Mucosa of stomach (tissue), 1 donor: ENCODE measurements around the gene PIGU.

Source experiments
- H3K27me3 ChIP-seq: one replicate; pipeline ENCODE4 v1.7.0; 2013; ENCODE audit warnings: mild to moderate bottlenecking, low read length; ENCODE audit not compliant: control insufficient read depth, insufficient read depth
- H3K36me3 ChIP-seq: one replicate; pipeline ENCODE4 v1.7.0; 2013; ENCODE audit warnings: low read length; ENCODE audit not compliant: control insufficient read depth, insufficient read depth
- H3K4me1 ChIP-seq: one replicate; pipeline ENCODE4 v1.7.0; 2013; ENCODE audit warnings: mild to moderate bottlenecking, low read length; ENCODE audit not compliant: control insufficient read depth, insufficient read depth
- H3K4me3 ChIP-seq: one replicate; pipeline ENCODE4 v1.7.0; 2013; ENCODE audit warnings: low read length
- H3K9ac ChIP-seq: one replicate; pipeline ENCODE4 v1.7.0; 2013; ENCODE audit warnings: mild to moderate bottlenecking, low read length, moderate library complexity
- H3K9me3 ChIP-seq: one replicate; pipeline ENCODE4 v1.7.0; 2013; ENCODE audit warnings: mild to moderate bottlenecking, low read length, moderate library complexity; ENCODE audit not compliant: control insufficient read depth
- donor health status: Pancreatic carcinoma.

PIGU gene

GRCh38 chr20:34642009-34642408 is 34.9 kb downstream of the PIGU start:
- Histone ChIP-seq H3K9ac (no peak overlapping the region), H3K27me3 (no peaks in the 10 kb centered on the region), H3K36me3 (no peaks in the 10 kb centered on the region), H3K4me3 (no peak overlapping the region), H3K4me1 (peaks cover 8% of the 10 kb centered on the region), H3K9me3 (no peaks in the 10 kb centered on the region)

DNA sequence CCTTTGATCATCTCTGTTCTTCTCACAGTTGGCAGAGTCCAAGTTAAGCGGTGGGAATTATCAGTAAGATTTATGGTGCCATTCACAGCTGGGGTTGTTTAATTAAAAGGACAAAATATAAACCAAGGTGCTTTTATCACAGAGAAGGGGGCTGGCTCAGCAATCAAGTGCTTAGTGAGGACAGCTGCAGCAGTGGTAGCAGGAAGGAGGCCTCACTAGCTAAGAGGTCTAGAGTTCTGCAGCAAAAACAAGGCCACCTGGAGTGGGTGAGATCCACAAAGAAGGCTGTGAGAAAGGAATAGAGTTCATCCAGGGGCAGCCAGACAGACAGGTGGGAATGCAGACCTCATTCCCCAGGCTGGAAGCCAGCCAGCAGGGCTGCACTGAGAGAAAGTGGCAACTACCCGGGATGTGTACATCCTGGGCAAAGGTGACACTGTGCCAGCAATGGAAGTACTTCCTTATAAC is 37.1 kb downstream of the PIGU start:
- Histone ChIP-seq H3K4me1 (peaks cover 13% of the 10 kb centered on the region), H3K27me3 (no peaks in the 10 kb centered on the region), H3K9me3 (no peaks in the 10 kb centered on the region), H3K36me3 (no peaks in the 10 kb centered on the region), H3K9ac (no peak overlapping the region), H3K4me3 (no peak overlapping the region)

DNA sequence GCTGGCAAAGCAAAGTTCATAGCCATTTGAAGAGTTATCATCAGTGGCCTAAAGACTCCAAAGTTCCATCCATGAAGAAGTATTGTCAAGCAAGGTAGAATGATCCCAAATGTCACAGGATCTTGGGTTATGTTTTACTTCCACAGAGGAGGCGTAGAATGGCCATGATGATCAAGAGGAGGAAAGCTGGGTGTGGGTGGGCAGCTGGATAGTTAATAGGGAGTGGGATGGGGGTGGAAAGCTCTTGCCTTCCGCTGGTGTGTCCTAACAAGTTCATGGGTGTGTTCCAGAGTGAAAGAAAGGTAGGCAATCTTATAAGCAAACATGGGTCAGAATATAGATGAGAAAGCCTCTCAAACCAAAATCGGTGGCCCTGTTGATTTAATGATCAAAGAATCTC is 38.4 kb downstream of the PIGU start:
- Histone ChIP-seq H3K4me3 (no peak overlapping the region), H3K9ac (no peak overlapping the region), H3K9me3 (no peaks in the 10 kb centered on the region), H3K36me3 (no peaks in the 10 kb centered on the region), H3K27me3 (no peaks in the 10 kb centered on the region), H3K4me1 (peaks cover 20% of the 10 kb centered on the region)

DNA sequence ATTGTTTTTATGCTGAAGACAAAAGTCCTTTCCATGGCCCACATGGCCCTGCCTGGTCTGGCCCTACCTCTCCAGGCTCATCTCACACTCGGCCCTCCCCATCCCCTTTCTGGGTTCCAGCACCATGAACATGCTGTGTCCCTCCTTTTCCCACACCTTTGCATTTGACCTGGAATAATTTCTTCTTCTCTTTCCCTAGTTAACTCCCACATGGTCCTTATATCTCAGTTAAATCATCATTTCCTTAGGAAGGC is 38.9 kb downstream of the PIGU start:
- no peaks in the 10 kb centered on the region for H3K36me3 ChIP-seq
- H3K9ac ChIP-seq, result no peak overlapping the region
- H3K4me1 ChIP-seq, result peaks cover 20% of the 10 kb centered on the region
- no peaks in the 10 kb centered on the region for H3K27me3 ChIP-seq
- H3K9me3 ChIP-seq, result no peaks in the 10 kb centered on the region
- no peak overlapping the region for H3K4me3 ChIP-seq

DNA sequence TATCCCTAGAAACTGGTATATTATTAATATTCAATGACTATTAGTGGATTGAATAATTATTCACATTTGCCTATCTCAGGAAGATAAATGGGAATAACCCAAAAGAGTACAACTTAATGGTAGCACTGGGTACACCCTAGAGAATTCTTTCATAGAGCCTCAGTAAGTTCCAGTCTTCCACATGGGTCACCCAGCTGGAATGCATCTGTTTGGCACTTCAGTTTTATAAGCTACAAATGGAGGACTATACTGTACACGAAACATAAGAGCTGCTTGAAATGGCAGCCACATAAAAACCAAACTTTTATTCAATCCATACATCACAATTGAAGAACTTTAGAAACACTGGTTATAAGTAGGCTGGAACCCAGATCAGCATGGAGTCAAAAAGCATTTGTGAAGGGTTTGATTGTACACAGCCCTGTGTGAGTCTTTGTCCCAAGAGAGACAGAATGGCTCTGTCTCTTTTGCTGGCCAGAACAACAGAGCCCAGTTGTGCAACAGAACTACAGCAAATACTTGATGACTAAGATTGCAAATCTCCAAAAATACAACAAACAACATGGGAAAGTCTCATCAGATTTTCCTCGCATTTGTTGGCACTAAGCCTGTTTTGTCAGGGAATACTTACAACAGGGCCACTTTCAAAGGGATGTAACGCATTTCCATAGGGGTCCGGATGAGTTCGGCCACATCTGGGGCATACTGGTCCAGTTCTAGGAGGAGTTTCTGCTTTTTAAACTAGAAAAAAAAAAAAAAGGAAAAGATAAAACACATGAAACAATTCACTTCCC is 39.5 kb downstream of the PIGU start:
- Histone ChIP-seq H3K36me3 (no peaks in the 10 kb centered on the region), H3K4me1 (peaks cover 20% of the 10 kb centered on the region), H3K4me3 (no peak overlapping the region), H3K9me3 (no peaks in the 10 kb centered on the region), H3K9ac (no peak overlapping the region), H3K27me3 (no peaks in the 10 kb centered on the region)

GRCh38 chr20:34636648-34637047 is 40.2 kb downstream of the PIGU start:
- peaks cover 20% of the 10 kb centered on the region for H3K4me1 ChIP-seq
- no peak overlapping the region for H3K9ac ChIP-seq
- no peak overlapping the region for H3K4me3 ChIP-seq
- no peaks in the 10 kb centered on the region for H3K36me3 ChIP-seq
- H3K27me3 ChIP-seq, result no peaks in the 10 kb centered on the region
- no peaks in the 10 kb centered on the region for H3K9me3 ChIP-seq

DNA sequence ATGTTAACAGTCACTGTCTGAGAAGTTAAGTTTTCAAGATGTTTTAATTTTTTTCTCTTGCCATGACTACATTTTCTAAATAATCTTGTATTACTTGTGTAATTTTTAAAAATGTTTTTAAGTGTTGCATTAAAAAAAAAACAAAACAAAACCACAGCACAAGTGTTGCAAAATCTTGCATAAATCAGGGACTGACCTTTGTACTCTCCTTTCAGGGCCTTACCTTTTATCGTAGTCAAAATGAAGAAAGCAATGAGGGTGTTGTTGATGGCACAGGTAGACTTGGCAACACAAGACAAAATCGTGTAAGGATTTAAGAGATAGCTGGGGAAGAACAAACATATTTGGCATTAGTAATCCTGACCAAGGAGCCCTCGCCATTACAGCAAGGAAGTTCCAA is 42.5 kb downstream of the PIGU start:
- no peak overlapping the region for H3K9ac ChIP-seq

DNA sequence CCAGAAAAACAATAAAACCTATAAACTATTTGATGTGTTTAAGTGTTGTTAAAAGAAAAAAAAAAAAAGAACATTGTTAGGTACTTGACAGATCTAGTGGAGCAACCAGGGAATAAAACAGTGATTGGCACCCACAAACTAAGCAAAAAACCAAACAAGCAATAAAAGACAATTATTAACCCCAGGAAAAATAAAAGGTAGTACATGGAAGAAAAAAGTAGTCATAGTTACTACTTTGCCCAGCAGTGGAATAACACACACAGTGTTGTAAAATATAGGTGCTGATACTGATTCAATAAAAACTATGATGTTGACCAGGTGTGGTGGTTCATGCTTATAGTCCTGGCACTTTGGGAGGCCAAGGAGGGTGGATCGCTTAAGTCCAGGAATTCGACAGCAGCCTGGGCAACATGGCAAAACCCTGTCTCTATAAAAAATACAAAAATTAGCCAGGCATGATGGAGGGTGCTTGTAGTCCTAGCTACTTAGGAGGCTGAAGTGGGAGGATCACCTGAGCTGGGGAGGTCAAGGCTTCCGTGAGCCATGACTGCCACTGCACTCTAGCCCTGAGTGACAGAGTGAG is 43.9 kb downstream of the PIGU start:
- Histone ChIP-seq H3K27me3 (no peaks in the 10 kb centered on the region), H3K4me3 (no peak overlapping the region), H3K36me3 (no peaks in the 10 kb centered on the region), H3K9ac (no peak overlapping the region), H3K4me1 (peaks cover 12% of the 10 kb centered on the region), H3K9me3 (no peaks in the 10 kb centered on the region)

More for the DNA sequence above, 42.5 kb downstream of the PIGU start:
- Histone ChIP-seq H3K27me3 (no peaks in the 10 kb centered on the region), H3K4me1 (peaks cover 12% of the 10 kb centered on the region), H3K4me3 (no peak overlapping the region), H3K36me3 (no peaks in the 10 kb centered on the region), H3K9me3 (no peaks in the 10 kb centered on the region)

GRCh38 chr20:34629904-34630303 is 47.0 kb downstream of the PIGU start:
- no peak overlapping the region for H3K4me3 ChIP-seq
- H3K9ac ChIP-seq, result no peak overlapping the region
- H3K9me3 ChIP-seq, result no peaks in the 10 kb centered on the region
- H3K27me3 ChIP-seq, result no peaks in the 10 kb centered on the region
- H3K4me1 ChIP-seq, result peaks cover 10% of the 10 kb centered on the region
- no peaks in the 10 kb centered on the region for H3K36me3 ChIP-seq

GRCh38 chr20:34629342-34629741 is 47.5 kb downstream of the PIGU start:
- no peaks in the 10 kb centered on the region for H3K27me3 ChIP-seq
- H3K4me1 ChIP-seq, result peaks cover 8% of the 10 kb centered on the region
- H3K9me3 ChIP-seq, result no peaks in the 10 kb centered on the region
- no peaks in the 10 kb centered on the region for H3K36me3 ChIP-seq
- H3K4me3 ChIP-seq, result no peak overlapping the region
- H3K9ac ChIP-seq, result no peak overlapping the region

DNA sequence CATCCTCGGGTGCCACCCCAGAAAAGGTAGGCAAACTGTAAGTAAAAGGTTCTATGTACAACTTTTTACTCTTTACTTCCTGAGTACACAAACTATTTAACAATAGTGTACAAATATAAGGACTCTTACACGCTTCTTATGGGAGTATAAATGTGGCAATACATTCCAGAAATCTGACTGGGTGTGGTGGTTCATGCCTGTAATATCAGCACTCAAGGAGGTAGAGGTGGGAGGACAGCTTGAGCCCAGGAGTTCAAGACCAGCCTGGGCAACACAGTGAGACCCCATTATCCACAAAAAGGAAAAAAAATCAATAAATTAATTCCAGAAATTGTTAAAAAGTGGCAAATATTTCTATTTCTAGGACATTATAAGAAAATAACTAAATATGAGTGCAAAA is 48.9 kb downstream of the PIGU start:
- Histone ChIP-seq H3K27me3 (no peaks in the 10 kb centered on the region), H3K9ac (no peak overlapping the region), H3K4me3 (no peak overlapping the region)

DNA sequence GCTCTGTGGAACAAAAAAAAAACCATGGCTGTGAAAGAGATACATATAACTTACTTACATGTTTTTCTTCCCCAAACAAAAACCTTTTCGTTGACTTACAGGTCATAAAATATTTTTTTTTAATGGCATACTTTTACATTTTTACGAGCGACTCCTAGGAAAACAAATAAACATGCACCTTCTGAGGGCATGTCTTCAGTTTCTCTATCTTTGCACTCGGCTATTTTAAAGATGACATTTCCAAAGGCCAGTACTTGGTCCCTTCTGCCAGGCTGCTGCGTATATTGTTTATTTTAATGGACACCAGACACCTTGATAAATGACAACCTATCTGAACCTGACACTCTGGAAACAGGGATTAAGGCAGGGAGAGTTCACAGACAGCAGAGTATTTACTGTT is 49.4 kb downstream of the PIGU start:
- Histone ChIP-seq H3K27me3 (no peaks in the 10 kb centered on the region), H3K36me3 (no peaks in the 10 kb centered on the region), H3K4me1 (peaks cover 6% of the 10 kb centered on the region), H3K4me3 (no peak overlapping the region), H3K9me3 (no peaks in the 10 kb centered on the region), H3K9ac (no peak overlapping the region)

More for the DNA sequence above, 48.9 kb downstream of the PIGU start:
- H3K36me3 ChIP-seq, result no peaks in the 10 kb centered on the region
- peaks cover 6% of the 10 kb centered on the region for H3K4me1 ChIP-seq
- no peaks in the 10 kb centered on the region for H3K9me3 ChIP-seq
